ENCODE measurements around the gene MCEE. TPM values are rescaled to one million over a fixed set of nuclear protein-coding genes. Genes with fewer than 3 reads are reported as not detected.
A peak's percentile ranks its signal among the peaks of the same experiment; 100 is the strongest.
"Not testable (repeated sequence)": the region's sequence is repeated elsewhere in the genome, so short reads cannot be mapped to it uniquely, and the experiment has no call there.

The MCEE gene
- 10 to 100 TPM in 1 of 2 donors, 1 to 10 TPM in 1; 5.8 to 10.6 TPM for total RNA-seq

- Histone ChIP-seq H3K27me3 (replicated peaks; ENCODE audit: insufficient read depth) (no peaks in the 10 kb centered on the region), H3K27ac (peak within 1 kb of the TSS; percentile 94 to 96), H3K9me3 (no peaks in the 10 kb centered on the region), H3K36me3 (peaks cover 15% of the 10 kb centered on the region), H3K4me1 (ENCODE audit: control insufficient read depth in 1 of 2, low read depth in 2 of 2) (peaks cover 25 to 37% of the 10 kb centered on the region in 2 donors), H3K4me3 (peak within 1 kb of the TSS; percentile 98)
- TF ChIP-seq CTCF (IDR thresholded peaks at IDR 0.05), result no peak
- peak; percentile 72 for DNase-seq (ENCODE audit: low spot score)
- peak; percentile 96 for ATAC-seq (ENCODE audit: insufficient number of reproducible peaks, low FRiP score, low read depth)
Observed at GRCh38 chr2:71130152-71130904, at the start of gene MCEE, which contains the start of gene MPHOSPH10. TSS of gene MCEE (minus strand) at chr2:71130229. CDS start at chr2:71130219, 10 bp downstream. TSS of gene MPHOSPH10 (plus strand) at chr2:71130634. CDS start at chr2:71130666, 32 bp downstream.

GRCh38 chr2:71178836-71179235, 48.8 kb upstream of the MCEE start:
- not testable (repeated sequence) for H3K9me3 ChIP-seq; ATAC-seq (ENCODE audit: insufficient number of reproducible peaks, low FRiP score, low read depth)

GRCh38 chr2:71174207-71174606, 44.2 kb upstream of the MCEE start:
- Histone ChIP-seq H3K36me3 (no peaks in the 10 kb centered on the region), H3K4me1 (ENCODE audit: control insufficient read depth in 1 of 2, low read depth in 2 of 2) (no peaks in the 10 kb centered on the region), H3K27me3 (replicated peaks; ENCODE audit: insufficient read depth) (no peaks in the 10 kb centered on the region), H3K4me3 (no peak overlapping the region), H3K9me3 (no peaks in the 10 kb centered on the region), H3K27ac (no peak overlapping the region)
- ATAC-seq (ENCODE audit: insufficient number of reproducible peaks, low FRiP score, low read depth) (no peak), DNase-seq (ENCODE audit: low spot score) (no peak)
- no peak for TF ChIP-seq CTCF (IDR thresholded peaks at IDR 0.05)

More at GRCh38 chr2:71178836-71179235, 48.8 kb upstream of the MCEE start:
- not testable (repeated sequence) for H3K27me3 ChIP-seq (replicated peaks; ENCODE audit: insufficient read depth); H3K4me1 ChIP-seq (ENCODE audit: control insufficient read depth in 1 of 2, low read depth in 2 of 2); DNase-seq (ENCODE audit: low spot score); H3K4me3 ChIP-seq; H3K36me3 ChIP-seq; H3K27ac ChIP-seq

- H3K27me3 ChIP-seq (replicated peaks; ENCODE audit: insufficient read depth), result no peaks in the 10 kb centered on the region
- H3K36me3 ChIP-seq, result no peaks in the 10 kb centered on the region
- no peak for TF ChIP-seq CTCF (IDR thresholded peaks at IDR 0.05)
- no peak for ATAC-seq (ENCODE audit: insufficient number of reproducible peaks, low FRiP score, low read depth)
- H3K4me3 ChIP-seq, result no peak overlapping the region
- H3K9me3 ChIP-seq, result no peaks in the 10 kb centered on the region
- no peak overlapping the region for H3K27ac ChIP-seq
- DNase-seq (ENCODE audit: low spot score), result no peak
- H3K4me1 ChIP-seq (ENCODE audit: control insufficient read depth in 1 of 2, low read depth in 2 of 2), result no peaks in the 10 kb centered on the region
Observed at GRCh38 chr2:71173096-71173495, 43.1 kb upstream of the MCEE start.

- ATAC-seq (ENCODE audit: insufficient number of reproducible peaks, low FRiP score, low read depth) (no peak), DNase-seq (ENCODE audit: low spot score) (no peak)
- H3K4me1 ChIP-seq (ENCODE audit: control insufficient read depth in 1 of 2, low read depth in 2 of 2), result no peaks in the 10 kb centered on the region
- H3K4me3 ChIP-seq, result no peak overlapping the region
- no peaks in the 10 kb centered on the region for H3K9me3 ChIP-seq
- H3K36me3 ChIP-seq, result no peaks in the 10 kb centered on the region
- TF ChIP-seq CTCF (IDR thresholded peaks at IDR 0.05), result no peak
- H3K27ac ChIP-seq, result no peak overlapping the region
- H3K27me3 ChIP-seq (replicated peaks; ENCODE audit: insufficient read depth), result no peaks in the 10 kb centered on the region
Observed at GRCh38 chr2:71166812-71167211, 36.8 kb upstream of the MCEE start.

Data from thoracic aorta (tissue), 2 donors.